ENCODE results near the gene ERBIN.

ERBIN gene

DNA sequence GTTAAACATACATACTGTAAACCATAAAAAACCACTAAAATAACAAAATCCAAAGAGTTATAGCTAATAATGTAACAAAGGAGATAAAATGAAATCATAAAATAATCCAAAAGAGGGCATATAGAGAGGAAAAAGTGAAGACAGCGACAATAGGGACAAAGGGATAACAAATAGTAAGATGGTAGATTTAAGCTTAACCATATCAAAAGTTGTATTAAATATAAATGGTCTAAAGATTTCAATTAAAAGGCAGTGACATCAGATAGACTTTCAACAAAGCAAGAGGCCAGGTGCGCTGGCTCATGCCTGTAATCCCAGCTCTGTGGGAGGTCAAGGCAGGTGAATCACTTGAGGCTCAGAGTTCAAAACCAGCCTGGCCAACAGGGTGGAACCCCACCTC, 163.0 kb downstream of the ERBIN start:
- H3F3A ChIP-seq (ENCODE audit: control insufficient read depth, insufficient read depth) = no peaks in the 10 kb centered on the region
- no peaks in the 10 kb centered on the region for H3K27me3 ChIP-seq (ENCODE audit: control insufficient read depth, low read length)
- H4K20me1 ChIP-seq (ENCODE audit: control insufficient read depth, insufficient read depth, low read depth, low read length) = no peaks in the 10 kb centered on the region
- H3K4me3 ChIP-seq (ENCODE audit: low read length) = no peak overlapping the region
- no peaks in the 10 kb centered on the region for H3K9me2 ChIP-seq (replicated peaks; ENCODE audit: control insufficient read depth, low read length)
- H3K4me1 ChIP-seq (ENCODE audit: control insufficient read depth, low read length) = no peaks in the 10 kb centered on the region
- H3K9me3 ChIP-seq (ENCODE audit: control insufficient read depth, insufficient read depth, low read length) = peaks cover 12% of the 10 kb centered on the region; the same call in 1 of the 2 replicates
- no peak for TF ChIP-seq EZH2phosphoT487 (IDR thresholded peaks at IDR 0.05; ENCODE audit: borderline replicate concordance, low read length)
- TF ChIP-seq, protein P1, sequence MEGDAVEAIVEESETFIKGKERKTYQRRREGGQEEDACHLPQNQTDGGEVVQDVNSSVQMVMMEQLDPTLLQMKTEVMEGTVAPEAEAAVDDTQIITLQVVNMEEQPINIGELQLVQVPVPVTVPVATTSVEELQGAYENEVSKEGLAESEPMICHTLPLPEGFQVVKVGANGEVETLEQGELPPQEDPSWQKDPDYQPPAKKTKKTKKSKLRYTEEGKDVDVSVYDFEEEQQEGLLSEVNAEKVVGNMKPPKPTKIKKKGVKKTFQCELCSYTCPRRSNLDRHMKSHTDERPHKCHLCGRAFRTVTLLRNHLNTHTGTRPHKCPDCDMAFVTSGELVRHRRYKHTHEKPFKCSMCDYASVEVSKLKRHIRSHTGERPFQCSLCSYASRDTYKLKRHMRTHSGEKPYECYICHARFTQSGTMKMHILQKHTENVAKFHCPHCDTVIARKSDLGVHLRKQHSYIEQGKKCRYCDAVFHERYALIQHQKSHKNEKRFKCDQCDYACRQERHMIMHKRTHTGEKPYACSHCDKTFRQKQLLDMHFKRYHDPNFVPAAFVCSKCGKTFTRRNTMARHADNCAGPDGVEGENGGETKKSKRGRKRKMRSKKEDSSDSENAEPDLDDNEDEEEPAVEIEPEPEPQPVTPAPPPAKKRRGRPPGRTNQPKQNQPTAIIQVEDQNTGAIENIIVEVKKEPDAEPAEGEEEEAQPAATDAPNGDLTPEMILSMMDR (IDR thresholded peaks at IDR 0.05; ENCODE audit: low read depth, low read length, poor library complexity, severe bottlenecking) = no peak
- no peak overlapping the region for H3K27ac ChIP-seq (ENCODE audit: low read depth, low read length)
- H3K4me2 ChIP-seq (ENCODE audit: low read length) = no peak overlapping the region
- peaks cover 36% of the 10 kb centered on the region for H3K36me3 ChIP-seq (ENCODE audit: control insufficient read depth, low read length)
- no peaks in the 10 kb centered on the region for H3K79me2 ChIP-seq (ENCODE audit: control insufficient read depth, low read length)

DNA sequence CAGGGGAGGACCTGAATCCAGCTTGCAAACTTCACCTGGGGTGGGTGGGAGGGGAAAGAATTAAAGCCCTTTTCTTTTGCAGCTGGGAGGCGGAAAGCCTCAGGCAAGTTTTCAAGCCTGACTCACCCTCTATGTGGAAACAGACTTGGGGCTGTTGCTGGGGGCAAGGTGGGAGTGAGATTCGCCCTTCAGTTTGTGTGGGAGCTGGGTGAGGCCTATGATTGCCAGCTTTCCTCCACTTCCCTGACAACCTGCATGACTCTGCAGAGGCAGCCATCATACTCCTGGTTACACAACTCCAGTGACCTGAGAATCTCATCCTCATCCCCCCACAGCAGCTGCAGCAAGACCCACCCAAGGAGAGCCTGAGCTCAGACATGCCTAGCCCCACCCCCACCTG, 174.5 kb downstream of the ERBIN start:
- TF ChIP-seq, protein P1 (IDR thresholded peaks at IDR 0.05; ENCODE audit: low read depth, low read length, poor library complexity, severe bottlenecking) = no peak
- TF ChIP-seq EZH2phosphoT487 (IDR thresholded peaks at IDR 0.05; ENCODE audit: borderline replicate concordance, low read length) = no peak
- Histone ChIP-seq H4K20me1 (ENCODE audit: control insufficient read depth, insufficient read depth, low read depth, low read length) (no peaks in the 10 kb centered on the region), H3K9me3 (ENCODE audit: control insufficient read depth, insufficient read depth, low read length) (peaks cover 9% of the 10 kb centered on the region)

DNA sequence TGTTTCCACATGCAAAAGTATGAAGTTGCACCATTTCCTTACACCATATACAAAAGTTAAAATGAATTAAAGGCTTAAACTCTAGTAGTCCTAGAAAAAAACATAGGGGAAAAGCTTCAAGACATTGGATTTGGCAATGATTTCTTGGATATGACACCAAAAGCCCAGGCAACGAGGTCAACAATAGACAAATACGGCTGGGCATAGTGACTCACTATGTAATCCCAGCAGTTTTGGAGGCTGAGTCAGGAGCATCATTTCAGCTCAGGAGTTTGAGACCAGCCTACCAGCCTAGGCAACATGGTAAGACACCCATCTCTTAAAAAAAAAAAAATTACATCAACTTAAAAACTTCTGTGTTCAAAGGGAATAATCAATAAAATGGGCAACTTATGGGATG, 186.8 kb downstream of the ERBIN start:
- Histone ChIP-seq H3K9me2 (replicated peaks; ENCODE audit: control insufficient read depth, low read length) (no peaks in the 10 kb centered on the region), H3K4me3 (ENCODE audit: low read length) (no peak overlapping the region), H3F3A (ENCODE audit: control insufficient read depth, insufficient read depth) (no peaks in the 10 kb centered on the region), H3K36me3 (ENCODE audit: control insufficient read depth, low read length) (no peaks in the 10 kb centered on the region), H3K4me1 (ENCODE audit: control insufficient read depth, low read length) (no peaks in the 10 kb centered on the region), H3K27me3 (ENCODE audit: control insufficient read depth, low read length) (no peaks in the 10 kb centered on the region), H3K79me2 (ENCODE audit: control insufficient read depth, low read length) (no peaks in the 10 kb centered on the region), H3K27ac (ENCODE audit: low read depth, low read length) (no peak overlapping the region), H3K4me2 (ENCODE audit: low read length) (no peak overlapping the region), H4K20me1 (ENCODE audit: control insufficient read depth, insufficient read depth, low read depth, low read length) (no peaks in the 10 kb centered on the region), H3K9me3 (ENCODE audit: control insufficient read depth, insufficient read depth, low read length) (no peaks in the 10 kb centered on the region)
- TF ChIP-seq, protein P1 (IDR thresholded peaks at IDR 0.05; ENCODE audit: low read depth, low read length, poor library complexity, severe bottlenecking) = no peak

More for the DNA sequence above, 174.5 kb downstream of the ERBIN start:
- Histone ChIP-seq H3K9me2 (replicated peaks; ENCODE audit: control insufficient read depth, low read length) (no peaks in the 10 kb centered on the region), H3K79me2 (ENCODE audit: control insufficient read depth, low read length) (no peaks in the 10 kb centered on the region), H3K36me3 (ENCODE audit: control insufficient read depth, low read length) (no peaks in the 10 kb centered on the region), H3F3A (ENCODE audit: control insufficient read depth, insufficient read depth) (no peaks in the 10 kb centered on the region), H3K27me3 (ENCODE audit: control insufficient read depth, low read length) (no peaks in the 10 kb centered on the region), H3K4me2 (ENCODE audit: low read length) (no peak overlapping the region), H3K4me1 (ENCODE audit: control insufficient read depth, low read length) (no peaks in the 10 kb centered on the region), H3K27ac (ENCODE audit: low read depth, low read length) (no peak overlapping the region), H3K4me3 (ENCODE audit: low read length) (no peak overlapping the region)

DNA sequence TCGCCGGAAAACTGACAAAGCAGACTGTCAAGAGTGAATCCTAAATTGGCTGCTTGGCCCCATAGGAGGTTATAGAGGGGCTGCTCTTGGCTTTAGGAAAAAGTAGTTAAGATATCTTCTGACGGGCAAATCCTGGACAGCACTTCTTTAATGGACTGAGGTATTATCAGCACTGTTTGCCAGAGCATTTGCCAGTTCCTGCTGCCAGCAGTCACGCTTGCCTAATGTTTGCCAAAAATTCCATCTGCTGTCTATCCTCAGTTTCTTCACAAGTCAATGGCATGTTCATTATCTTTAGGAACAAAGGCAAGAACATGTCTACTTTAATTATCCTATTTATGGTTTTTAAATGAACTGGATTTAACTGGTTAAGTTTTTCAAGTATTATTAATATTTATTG, 191.9 kb downstream of the ERBIN start:
- TF ChIP-seq EZH2phosphoT487 (IDR thresholded peaks at IDR 0.05; ENCODE audit: borderline replicate concordance, low read length) = no peak
- TF ChIP-seq, protein P1 (IDR thresholded peaks at IDR 0.05; ENCODE audit: low read depth, low read length, poor library complexity, severe bottlenecking) = no peak
- Histone ChIP-seq H3F3A (ENCODE audit: control insufficient read depth, insufficient read depth) (no peaks in the 10 kb centered on the region), H3K4me1 (ENCODE audit: control insufficient read depth, low read length) (no peaks in the 10 kb centered on the region)

More for the DNA sequence above, 191.9 kb downstream of the ERBIN start:
- no peaks in the 10 kb centered on the region for H3K36me3 ChIP-seq (ENCODE audit: control insufficient read depth, low read length)
- H3K27ac ChIP-seq (ENCODE audit: low read depth, low read length) = no peak overlapping the region
- H3K9me2 ChIP-seq (replicated peaks; ENCODE audit: control insufficient read depth, low read length) = no peaks in the 10 kb centered on the region
- H3K27me3 ChIP-seq (ENCODE audit: control insufficient read depth, low read length) = no peaks in the 10 kb centered on the region
- no peak overlapping the region for H3K4me3 ChIP-seq (ENCODE audit: low read length)
- H3K9me3 ChIP-seq (ENCODE audit: control insufficient read depth, insufficient read depth, low read length) = no peaks in the 10 kb centered on the region
- H3K79me2 ChIP-seq (ENCODE audit: control insufficient read depth, low read length) = no peaks in the 10 kb centered on the region
- no peaks in the 10 kb centered on the region for H4K20me1 ChIP-seq (ENCODE audit: control insufficient read depth, insufficient read depth, low read depth, low read length)
- no peak overlapping the region for H3K4me2 ChIP-seq (ENCODE audit: low read length)
